Muscle layer of colon (tissue), 2 donors: ENCODE results near the gene TRMT10B.

Source experiments
- H3K27ac ChIP-seq: one replicate; pipeline ENCODE4 v1.7.0; 2013; ENCODE audit warnings: low read depth, mild to moderate bottlenecking, low read length, moderate library complexity
- H3K27me3 ChIP-seq, 2 donors: one replicate each; pipeline ENCODE4 v1.7.0; 2013; ENCODE audit warnings: low read length in 2 of 2, mild to moderate bottlenecking in 2 of 2; ENCODE audit not compliant: insufficient read depth in 2 of 2, control insufficient read depth in 1 of 2
- H3K36me3 ChIP-seq: one replicate; pipeline ENCODE4 v1.7.0; 2013; ENCODE audit warnings: mild to moderate bottlenecking, low read length; ENCODE audit not compliant: insufficient read depth
- H3K4me1 ChIP-seq: one replicate; pipeline ENCODE4 v1.7.0; 2013; ENCODE audit warnings: mild to moderate bottlenecking, low read length; ENCODE audit not compliant: insufficient read depth
- H3K4me3 ChIP-seq, 2 donors: one replicate each; pipeline ENCODE4 v1.7.0; 2013; ENCODE audit warnings: low read length in 2 of 2, low read depth in 1 of 2, mild to moderate bottlenecking in 1 of 2, moderate library complexity in 1 of 2
- H3K9ac ChIP-seq: one replicate; pipeline ENCODE4 v1.7.0; 2013; ENCODE audit warnings: low read length
- H3K9me3 ChIP-seq: one replicate; pipeline ENCODE4 v1.7.0; 2013; ENCODE audit warnings: mild to moderate bottlenecking, low read length
- donor health status: abdominal sarcoma.
- donor health status: Adenocarcinoma of cecum.

Gene TRMT10B

GRCh38 chr9:37753489-37754190 lies at the start of gene TRMT10B:
Gene TRMT10B (plus strand): TSS chr9:37753805. CDS start chr9:37761932, 8,127 bp downstream.
- Histone ChIP-seq H3K4me1 (peaks cover 8% of the 10 kb centered on the region), H3K4me3 (peak within 1 kb of the TSS; percentile 82 to 88), H3K9ac (peak within 1 kb of the TSS; percentile 59), H3K36me3 (no peaks in the 10 kb centered on the region), H3K27me3 (no peaks in the 10 kb centered on the region), H3K9me3 (no peaks in the 10 kb centered on the region), H3K27ac (peak within 1 kb of the TSS; percentile 80)

- H3K9me3 ChIP-seq = no peaks in the 10 kb centered on the region
- H3K27ac ChIP-seq = no peak overlapping the region
- no peak overlapping the region for H3K9ac ChIP-seq
Measured at GRCh38 chr9:37705787-37706186, 47.8 kb upstream of the TRMT10B start.

GRCh38 chr9:37706290-37706689 lies 47.3 kb upstream of the TRMT10B start:
- Histone ChIP-seq H3K9me3 (no peaks in the 10 kb centered on the region), H3K4me1 (no peaks in the 10 kb centered on the region), H3K9ac (no peak overlapping the region), H3K4me3 (no peak overlapping the region), H3K27ac (no peak overlapping the region), H3K36me3 (no peaks in the 10 kb centered on the region), H3K27me3 (no peaks in the 10 kb centered on the region)

More at GRCh38 chr9:37705787-37706186, 47.8 kb upstream of the TRMT10B start:
- no peaks in the 10 kb centered on the region for H3K36me3 ChIP-seq
- no peaks in the 10 kb centered on the region for H3K27me3 ChIP-seq
- no peaks in the 10 kb centered on the region for H3K4me1 ChIP-seq
- H3K4me3 ChIP-seq = no peak overlapping the region

GRCh38 chr9:37707748-37708147 lies 45.9 kb upstream of the TRMT10B start:
- H3K4me3 ChIP-seq = no peak overlapping the region
- no peaks in the 10 kb centered on the region for H3K36me3 ChIP-seq
- H3K4me1 ChIP-seq = no peaks in the 10 kb centered on the region
- H3K9ac ChIP-seq = no peak overlapping the region
- H3K27ac ChIP-seq = no peak overlapping the region
- no peaks in the 10 kb centered on the region for H3K27me3 ChIP-seq
- no peaks in the 10 kb centered on the region for H3K9me3 ChIP-seq

- no peak overlapping the region for H3K27ac ChIP-seq
- H3K4me1 ChIP-seq = no peaks in the 10 kb centered on the region
Measured at GRCh38 chr9:37710046-37710445, 43.6 kb upstream of the TRMT10B start.

GRCh38 chr9:37715260-37715659 lies 38.3 kb upstream of the TRMT10B start:
- H3K4me3 ChIP-seq = no peak overlapping the region
- H3K9me3 ChIP-seq = no peaks in the 10 kb centered on the region
- no peaks in the 10 kb centered on the region for H3K4me1 ChIP-seq
- no peaks in the 10 kb centered on the region for H3K36me3 ChIP-seq
- H3K27ac ChIP-seq = no peak overlapping the region
- no peaks in the 10 kb centered on the region for H3K27me3 ChIP-seq
- H3K9ac ChIP-seq = no peak overlapping the region

More at GRCh38 chr9:37710046-37710445, 43.6 kb upstream of the TRMT10B start:
- no peak overlapping the region for H3K4me3 ChIP-seq
- H3K9ac ChIP-seq = no peak overlapping the region
- no peaks in the 10 kb centered on the region for H3K36me3 ChIP-seq
- no peaks in the 10 kb centered on the region for H3K27me3 ChIP-seq
- no peaks in the 10 kb centered on the region for H3K9me3 ChIP-seq

GRCh38 chr9:37715991-37716505 lies 37.6 kb upstream of the TRMT10B start:
- no peak overlapping the region for H3K9ac ChIP-seq
- H3K9me3 ChIP-seq = no peaks in the 10 kb centered on the region
- H3K4me1 ChIP-seq = no peaks in the 10 kb centered on the region
- H3K27ac ChIP-seq = no peak overlapping the region
- no peak overlapping the region for H3K4me3 ChIP-seq
- no peaks in the 10 kb centered on the region for H3K36me3 ChIP-seq
- no peaks in the 10 kb centered on the region for H3K27me3 ChIP-seq

GRCh38 chr9:37719526-37719925 lies 34.1 kb upstream of the TRMT10B start:
- Histone ChIP-seq H3K4me1 (no peaks in the 10 kb centered on the region), H3K9me3 (no peaks in the 10 kb centered on the region), H3K4me3 (no peak overlapping the region), H3K36me3 (no peaks in the 10 kb centered on the region), H3K27ac (no peak overlapping the region), H3K27me3 (no peaks in the 10 kb centered on the region), H3K9ac (no peak overlapping the region)

GRCh38 chr9:37727013-37727412 lies 26.6 kb upstream of the TRMT10B start:
- H3K9me3 ChIP-seq = no peaks in the 10 kb centered on the region
- no peaks in the 10 kb centered on the region for H3K36me3 ChIP-seq
- no peak overlapping the region for H3K27ac ChIP-seq
- H3K9ac ChIP-seq = no peak overlapping the region
- no peaks in the 10 kb centered on the region for H3K27me3 ChIP-seq
- H3K4me1 ChIP-seq = no peaks in the 10 kb centered on the region
- no peak overlapping the region for H3K4me3 ChIP-seq

GRCh38 chr9:37729499-37729898 lies 24.1 kb upstream of the TRMT10B start:
- Histone ChIP-seq H3K36me3 (no peaks in the 10 kb centered on the region), H3K27me3 (no peaks in the 10 kb centered on the region), H3K9ac (no peak overlapping the region), H3K4me3 (no peak overlapping the region), H3K4me1 (no peaks in the 10 kb centered on the region), H3K27ac (no peak overlapping the region), H3K9me3 (no peaks in the 10 kb centered on the region)

GRCh38 chr9:37730256-37730655 lies 23.3 kb upstream of the TRMT10B start:
- Histone ChIP-seq H3K27me3 (no peaks in the 10 kb centered on the region), H3K36me3 (no peaks in the 10 kb centered on the region), H3K9me3 (no peaks in the 10 kb centered on the region), H3K9ac (no peak overlapping the region), H3K4me3 (no peak overlapping the region), H3K4me1 (no peaks in the 10 kb centered on the region), H3K27ac (no peak overlapping the region)

GRCh38 chr9:37730839-37731238 lies 22.8 kb upstream of the TRMT10B start:
- no peaks in the 10 kb centered on the region for H3K4me1 ChIP-seq
- no peaks in the 10 kb centered on the region for H3K9me3 ChIP-seq
- no peak overlapping the region for H3K27ac ChIP-seq
- no peak overlapping the region for H3K4me3 ChIP-seq
- no peak overlapping the region for H3K9ac ChIP-seq
- no peaks in the 10 kb centered on the region for H3K36me3 ChIP-seq
- no peaks in the 10 kb centered on the region for H3K27me3 ChIP-seq
